MM.1S (cell line): ENCODE measurements around the gene TENM4.

Experiments
- DNase-seq: peaks from one replicate; pipeline ENCODE4 v3.0.0-alpha.2; 2015
- H2AFZ ChIP-seq: fragments of 300-600 bp; sonication (generic); 2 replicates; pipeline ENCODE4 v1.6.0; 2016; ENCODE audit warnings: antibody characterized with exemption, low read length
- H3F3A ChIP-seq: fragments of 300-600 bp; sonication (generic); 2 replicates; pipeline ENCODE4 v1.6.1; 2016; ENCODE audit warnings: mild to moderate bottlenecking, antibody characterized with exemption, low read length, moderate library complexity, mixed read lengths; ENCODE audit not compliant: insufficient read depth
- H3K27ac ChIP-seq: fragments of 300-600 bp; sonication (generic); 2 replicates; pipeline ENCODE4 v1.5.1; 2016; ENCODE audit warnings: mild to moderate bottlenecking, low read length
- H3K27me3 ChIP-seq: fragments of 300-600 bp; sonication (generic); replicated peaks from 2 replicates; pipeline ENCODE4 v1.6.0; 2016; ENCODE audit warnings: low read length; ENCODE audit not compliant: insufficient read depth
- H3K36me3 ChIP-seq: fragments of 300-600 bp; sonication (generic); replicated peaks from 2 replicates; pipeline ENCODE4 v1.6.1; 2016; ENCODE audit warnings: mild to moderate bottlenecking, low read length, mixed read lengths; ENCODE audit not compliant: insufficient read depth
- H3K4me1 ChIP-seq: fragments of 300-600 bp; sonication (generic); 2 replicates; pipeline ENCODE4 v1.6.1; 2016; ENCODE audit warnings: low read length, mixed read lengths
- H3K4me2 ChIP-seq: fragments of 300-600 bp; sonication (generic); 2 replicates; pipeline ENCODE4 v1.6.0; 2016; ENCODE audit warnings: low read depth, low read length
- H3K4me3 ChIP-seq: fragments of 300-600 bp; sonication (generic); 2 replicates; pipeline ENCODE4 v1.5.1; 2016; ENCODE audit warnings: low read length, mixed read lengths
- H3K79me2 ChIP-seq: fragments of 300-600 bp; sonication (generic); 2 replicates; pipeline ENCODE4 v1.6.1; 2016; ENCODE audit warnings: mixed run types, low read length, mixed read lengths
- H3K9ac ChIP-seq: fragments of 300-600 bp; sonication (generic); 2 replicates; pipeline ENCODE4 v1.6.1; 2016; ENCODE audit warnings: low read length, mixed read lengths
- H3K9me2 ChIP-seq: fragments of 300-600 bp; sonication (generic); replicated peaks from 2 replicates; pipeline ENCODE4 v1.6.1; 2016; ENCODE audit warnings: mild to moderate bottlenecking, low read length, mixed read lengths; ENCODE audit not compliant: insufficient read depth
- H3K9me3 ChIP-seq: fragments of 300-600 bp; sonication (generic); replicated peaks from 2 replicates; pipeline ENCODE4 v1.6.1; 2016; ENCODE audit warnings: mild to moderate bottlenecking, low read length, mixed read lengths; ENCODE audit not compliant: insufficient read depth
- H4K20me1 ChIP-seq: fragments of 300-600 bp; sonication (generic); 2 replicates; pipeline ENCODE4 v1.6.1; 2016; ENCODE audit warnings: mild to moderate bottlenecking, low read length, moderate library complexity, mixed read lengths; ENCODE audit not compliant: insufficient read depth
- CTCF ChIP-seq: fragments of 300-600 bp; sonication (generic); IDR thresholded peaks from 2 replicates; pipeline ENCODE4 v1.5.1; 2016; ENCODE audit warnings: antibody characterized with exemption, low read length, mixed read lengths
- EZH2 ChIP-seq: fragments of 300-600 bp; sonication (generic); optimal IDR thresholded peaks from 2 replicates; pipeline ENCODE3; 2017; ENCODE audit warnings: low read depth, mild to moderate bottlenecking, antibody characterized with exemption, low read length, mixed read lengths
- EZH2phosphoT487 ChIP-seq: fragments of 300-600 bp; sonication (generic); IDR thresholded peaks from 2 replicates; pipeline ENCODE4 v1.6.1; 2018; ENCODE audit warnings: antibody characterized with exemption, low read length

TENM4 gene

DNA sequence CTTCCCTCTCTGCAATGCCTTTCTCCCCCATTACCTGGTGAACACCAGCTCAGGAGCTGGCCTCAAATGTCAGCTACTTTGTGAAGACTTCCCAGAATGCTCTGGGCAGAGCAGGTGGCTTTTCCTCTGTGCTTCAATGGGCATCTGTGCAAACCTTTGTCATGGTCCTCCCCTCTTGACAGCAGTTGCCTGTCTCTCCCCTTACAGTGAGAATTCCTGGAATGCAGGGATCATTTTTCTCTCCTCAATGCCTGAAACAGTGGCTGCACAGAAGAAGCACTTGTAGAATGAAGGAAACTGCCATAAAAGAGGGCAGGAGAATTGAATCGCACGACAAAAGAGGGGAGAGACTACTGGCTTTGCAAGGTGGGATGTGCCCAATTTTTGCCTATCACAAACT lies 773.4 kb downstream of the TENM4 start:
- Histone ChIP-seq H3K79me2 (no peaks in the 10 kb centered on the region), H3K36me3 (no peaks in the 10 kb centered on the region), H2AFZ (no peak overlapping the region), H3K9me3 (no peaks in the 10 kb centered on the region), H3K4me1 (no peaks in the 10 kb centered on the region), H3K27ac (no peak overlapping the region), H3K4me2 (no peak overlapping the region), H3K9ac (no peak overlapping the region), H4K20me1 (no peaks in the 10 kb centered on the region), H3K27me3 (no peaks in the 10 kb centered on the region), H3K4me3 (no peak overlapping the region), H3F3A (no peaks in the 10 kb centered on the region), H3K9me2 (no peaks in the 10 kb centered on the region)
- DNase-seq = no peak
- TF ChIP-seq CTCF = no peak

DNA sequence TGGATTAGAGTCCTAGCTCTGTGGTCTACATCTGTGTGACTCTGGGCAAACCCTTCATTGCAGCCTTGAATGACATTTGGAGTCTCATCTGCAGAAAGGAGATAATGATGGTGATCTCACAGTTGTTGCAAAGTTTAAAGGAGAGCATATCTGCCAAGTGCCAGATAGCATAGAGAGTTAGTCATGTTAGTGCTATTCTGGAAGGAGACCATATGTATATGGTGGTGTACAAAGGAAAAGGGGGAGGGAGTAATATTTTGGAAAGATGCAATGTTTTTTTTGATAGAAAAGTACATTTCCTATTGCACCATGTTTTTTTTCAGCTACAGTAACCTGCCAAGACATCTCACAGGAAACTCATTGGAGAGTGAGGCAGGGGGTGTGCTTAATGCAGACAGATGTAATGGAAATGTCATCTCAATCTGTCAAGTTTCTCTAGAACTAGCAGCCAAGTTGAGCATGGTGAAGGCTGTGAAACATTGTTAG lies 774.1 kb downstream of the TENM4 start:
- no peaks in the 10 kb centered on the region for H4K20me1 ChIP-seq
- H3K36me3 ChIP-seq = no peaks in the 10 kb centered on the region
- no peak overlapping the region for H3K4me2 ChIP-seq
- no peaks in the 10 kb centered on the region for H3F3A ChIP-seq
- H2AFZ ChIP-seq = no peak overlapping the region
- TF ChIP-seq EZH2 (no peak), CTCF (no peak), EZH2phosphoT487 (no peak)
- H3K9ac ChIP-seq = no peak overlapping the region
- no peaks in the 10 kb centered on the region for H3K9me2 ChIP-seq
- no peaks in the 10 kb centered on the region for H3K4me1 ChIP-seq
- H3K27ac ChIP-seq = no peak overlapping the region
- no peak overlapping the region for H3K4me3 ChIP-seq
- H3K9me3 ChIP-seq = no peaks in the 10 kb centered on the region
- H3K27me3 ChIP-seq = no peaks in the 10 kb centered on the region
- no peaks in the 10 kb centered on the region for H3K79me2 ChIP-seq
- no peak for DNase-seq

DNA sequence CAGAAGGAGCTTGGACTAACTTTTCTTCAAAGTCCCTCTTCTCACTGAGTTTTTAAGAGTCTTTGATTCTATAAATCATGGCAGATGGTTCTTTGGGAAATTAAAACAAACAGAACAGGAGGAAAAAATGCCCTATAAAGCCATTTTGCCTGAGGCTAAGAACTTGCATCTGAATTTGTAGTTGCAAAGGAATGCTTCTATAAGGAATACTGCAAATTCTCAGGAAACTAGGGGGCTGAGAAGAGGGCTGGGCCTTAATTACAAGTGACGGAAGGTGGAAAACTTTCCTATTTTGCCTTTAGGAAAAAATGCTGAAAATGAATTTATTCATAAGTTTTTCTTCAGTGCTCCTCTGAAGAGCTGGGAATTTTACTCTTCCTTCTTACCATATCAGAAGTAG lies 776.2 kb downstream of the TENM4 start:
- H3K4me1 ChIP-seq = no peaks in the 10 kb centered on the region
- no peaks in the 10 kb centered on the region for H3K27me3 ChIP-seq
- no peaks in the 10 kb centered on the region for H3K36me3 ChIP-seq
- H4K20me1 ChIP-seq = no peaks in the 10 kb centered on the region
- H3F3A ChIP-seq = no peaks in the 10 kb centered on the region
- no peaks in the 10 kb centered on the region for H3K9me3 ChIP-seq
- no peak overlapping the region for H3K9ac ChIP-seq
- H2AFZ ChIP-seq = no peak overlapping the region
- DNase-seq = no peak
- no peak for TF ChIP-seq EZH2
- no peak for TF ChIP-seq CTCF
- TF ChIP-seq EZH2phosphoT487 = no peak
- no peak overlapping the region for H3K4me3 ChIP-seq
- no peaks in the 10 kb centered on the region for H3K79me2 ChIP-seq
- no peak overlapping the region for H3K4me2 ChIP-seq
- H3K9me2 ChIP-seq = no peaks in the 10 kb centered on the region
- H3K27ac ChIP-seq = no peak overlapping the region
